H1 (cell line): ENCODE measurements around the gene PLXNB1. TPM values are rescaled to one million over a fixed set of nuclear protein-coding genes. Genes with fewer than 3 reads are reported as not detected.

Source experiments
- CTCF ChIA-PET: fragments of 300-600 bp; sonication (Branson Sonifier 250); formaldehyde crosslinking; loops from one replicate; lab custom pipeline; 2021; ENCODE audit not compliant: partially characterized antibody; lab: Charles Lee
- POLR2A ChIA-PET: fragments of 300-600 bp; sonication (Branson Sonifier 250); formaldehyde crosslinking; loops from one replicate; lab custom pipeline; 2021; ENCODE audit warnings: inconsistent platforms; ENCODE audit not compliant: partially characterized antibody; lab: Charles Lee
- DNase-seq, 2 experiments: peaks; one replicate each; pipeline versions ENCODE4 v3.0.0 to v3.0.0-alpha.2; 2010 to 2022; ENCODE audit warnings: low spot score in 2 of 2, low read depth in 1 of 2, mixed read lengths in 1 of 2
- FAIRE-seq: peaks from 2 replicates; lab custom pipeline; 2011; peaks lifted over from hg19 to GRCh38; lab: Jason Lieb, UNC
- H2AFZ ChIP-seq: 2 replicates; pipeline ENCODE4 v1.8.1; 2012; ENCODE audit warnings: low read length, inconsistent platforms
- H2AK5ac ChIP-seq: 2 replicates; pipeline ENCODE4 v1.6.1; 2013; ENCODE audit warnings: low read depth, low read length
- H2BK120ac ChIP-seq: replicated peaks from 2 replicates; pipeline ENCODE3; 2013; ENCODE audit warnings: low read depth, low read length, inconsistent platforms
- H2BK12ac ChIP-seq: 2 replicates; pipeline ENCODE4 v1.6.1; 2013; ENCODE audit warnings: low read depth, low read length
- H2BK15ac ChIP-seq: 2 replicates; pipeline ENCODE4 v1.6.1; 2013; ENCODE audit warnings: low read length
- H2BK20ac ChIP-seq: 2 replicates; pipeline ENCODE4 v1.6.1; 2013; ENCODE audit warnings: low read length
- H2BK5ac ChIP-seq: 2 replicates; pipeline ENCODE4 v1.6.1; 2013; ENCODE audit warnings: low read depth, low read length
- H3K14ac ChIP-seq: 2 replicates; pipeline ENCODE4 v1.6.1; 2013; ENCODE audit warnings: inconsistent platforms; ENCODE audit not compliant: insufficient read length
- H3K18ac ChIP-seq: 2 replicates; pipeline ENCODE4 v1.6.1; 2013; ENCODE audit warnings: low read length; ENCODE audit errors: extremely low read depth
- H3K23ac ChIP-seq: 2 replicates; pipeline ENCODE4 v1.6.1; 2013; ENCODE audit warnings: inconsistent platforms; ENCODE audit not compliant: insufficient read length
- H3K23me2 ChIP-seq: 2 replicates; pipeline ENCODE4 v1.6.1; 2013; ENCODE audit warnings: low read depth, low read length
- H3K27ac ChIP-seq: 2 replicates; pipeline ENCODE4 v1.6.1; 2011; ENCODE audit warnings: low read depth, low read length, inconsistent platforms
- H3K27me3 ChIP-seq, 4 experiments: replicated peaks in 1 of 4; 1 replicate in 1 of 4; 2 replicates in 3 of 4; pipeline versions ENCODE4 v1.6.1 to v1.8.1; 2011 to 2013; ENCODE audit warnings: low read length in 3 of 4, mild to moderate bottlenecking in 3 of 4, inconsistent platforms in 2 of 4, mixed read lengths in 2 of 4, moderate library complexity in 1 of 4; ENCODE audit not compliant: control insufficient read depth in 3 of 4, insufficient read depth in 3 of 4; ENCODE audit errors: extremely low read depth in 1 of 4
- H3K36me3 ChIP-seq, 4 experiments: 2 replicates each; pipeline versions ENCODE4 v1.6.1 to v1.8.1; 2011 to 2013; ENCODE audit warnings: mild to moderate bottlenecking in 4 of 4, low read length in 3 of 4, moderate library complexity in 2 of 4, control low read depth in 1 of 4, inconsistent platforms in 1 of 4; ENCODE audit not compliant: insufficient read depth in 4 of 4, control insufficient read depth in 2 of 4
- H3K4ac ChIP-seq: replicated peaks from 2 replicates; pipeline ENCODE3; 2013; ENCODE audit warnings: low read length, low read depth, mixed read lengths, inconsistent platforms; ENCODE audit not compliant: insufficient read length
- H3K4me1 ChIP-seq, 4 experiments: replicated peaks in 1 of 4; 1 replicate in 1 of 4; 2 replicates in 3 of 4; pipeline versions ENCODE4 v1.6.1 to v1.8.1; 2011 to 2013; ENCODE audit warnings: low read length in 3 of 4, inconsistent platforms in 2 of 4, mixed read lengths in 1 of 4; ENCODE audit not compliant: insufficient read depth in 4 of 4, control insufficient read depth in 3 of 4
- H3K4me2 ChIP-seq, 2 experiments: 2 replicates each; pipeline versions ENCODE4 v1.6.1 to v1.8.1; 2011 to 2013; ENCODE audit warnings: low read depth in 2 of 2, low read length in 2 of 2, control low read depth in 1 of 2, inconsistent platforms in 1 of 2, mild to moderate bottlenecking in 1 of 2; ENCODE audit not compliant: insufficient read depth in 1 of 2
- H3K4me3 ChIP-seq, 4 experiments: fragments of 200-600, 300-600 bp in 1 of 4; sonication (generic), shearing (Covaris generic), sonication (Bioruptor Twin) in 1 of 4; 2 replicates each; pipeline versions ENCODE4 v1.5.1 to v1.8.1; 2011 to 2016; ENCODE audit warnings: low read length in 4 of 4, low read depth in 3 of 4, control low read depth in 2 of 4, inconsistent platforms in 2 of 4, mild to moderate bottlenecking in 2 of 4, mixed read lengths in 1 of 4, moderate library complexity in 1 of 4; ENCODE audit not compliant: insufficient read depth in 2 of 4; ENCODE audit errors: extremely low read depth in 1 of 4
- H3K56ac ChIP-seq: replicated peaks from 2 replicates; pipeline ENCODE3; 2013; ENCODE audit warnings: low read depth, mild to moderate bottlenecking, mixed read lengths, low read length, inconsistent platforms; ENCODE audit not compliant: insufficient read length
- H3K79me1 ChIP-seq: 2 replicates; pipeline ENCODE4 v1.6.1; 2013; ENCODE audit warnings: low read depth, low read length, control low read depth
- H3K79me2 ChIP-seq, 2 experiments: 2 replicates each; pipeline versions ENCODE4 v1.6.1 to v1.8.1; 2012 to 2013; ENCODE audit warnings: low read length in 2 of 2, mild to moderate bottlenecking in 2 of 2, inconsistent platforms in 1 of 2; ENCODE audit not compliant: insufficient read depth in 2 of 2, control insufficient read depth in 1 of 2
- H3K9ac ChIP-seq, 4 experiments: replicated peaks in 1 of 4; 1 replicate in 1 of 4; 2 replicates in 3 of 4; pipeline versions ENCODE4 v1.6.1 to v1.8.1; 2011 to 2013; ENCODE audit warnings: low read depth in 3 of 4, low read length in 3 of 4, control low read depth in 2 of 4, mild to moderate bottlenecking in 2 of 4, moderate library complexity in 2 of 4, inconsistent platforms in 1 of 4; ENCODE audit errors: extremely low read depth in 1 of 4
- H3K9me3 ChIP-seq, 2 experiments: 2 replicates each; pipeline versions ENCODE4 v1.6.1 to v1.8.1; 2012 to 2013; ENCODE audit warnings: mild to moderate bottlenecking in 2 of 2, moderate library complexity in 2 of 2, control low read depth in 1 of 2, inconsistent platforms in 1 of 2, low read depth in 1 of 2, low read length in 1 of 2, mixed read lengths in 1 of 2; ENCODE audit not compliant: insufficient read depth in 2 of 2
- H4K20me1 ChIP-seq, 2 experiments: replicated peaks in 1 of 2; 2 replicates each; pipeline versions ENCODE3 to v1.8.1; 2011 to 2013; ENCODE audit warnings: inconsistent platforms in 2 of 2, low read length in 2 of 2, mild to moderate bottlenecking in 1 of 2; ENCODE audit not compliant: insufficient read depth in 2 of 2, control insufficient read depth in 1 of 2
- H4K5ac ChIP-seq: 2 replicates; pipeline ENCODE4 v1.6.1; 2013; ENCODE audit warnings: low read length, low read depth, mixed read lengths, inconsistent platforms; ENCODE audit not compliant: insufficient read length
- H4K8ac ChIP-seq: 2 replicates; pipeline ENCODE4 v1.8.0; 2013; ENCODE audit warnings: mild to moderate bottlenecking, moderate library complexity, low read length, inconsistent platforms; ENCODE audit not compliant: insufficient read depth; ENCODE audit errors: extremely low read depth
- H4K91ac ChIP-seq: replicated peaks from 2 replicates; pipeline ENCODE3; 2013; ENCODE audit warnings: low read length, mixed read lengths, inconsistent platforms; ENCODE audit not compliant: insufficient read length
- ASH2L ChIP-seq: fragments of 200-600, 300-600 bp; sonication (generic); IDR thresholded peaks from one replicate; pipeline ENCODE4 v1.7.1; 2017; ENCODE audit warnings: low read length
- BCL11A ChIP-seq, 2 experiments: IDR thresholded peaks; one replicate each; pipeline ENCODE4 v1.6.1; 2011; ENCODE audit warnings: low read depth in 2 of 2, low read length in 2 of 2, mild to moderate bottlenecking in 2 of 2
- EZH2 ChIP-seq: fragments of 200-600 bp; sonication (generic); IDR thresholded peaks from 2 replicates; pipeline ENCODE4 v1.7.1; 2012; ENCODE audit warnings: low read depth, mild to moderate bottlenecking, moderate library complexity, low read length, inconsistent platforms; ENCODE audit not compliant: severe bottlenecking
- JUND ChIP-seq: IDR thresholded peaks from 2 replicates; pipeline ENCODE4 v1.6.1; 2011; ENCODE audit warnings: mild to moderate bottlenecking, improper control_type of control experiment, low read length
- RAD21 ChIP-seq, 2 experiments: IDR thresholded peaks in 1 of 2; conservative IDR thresholded peaks in 1 of 2; 2 replicates each; pipeline ENCODE4 v1.6.1; 2011; ENCODE audit warnings: low read depth in 2 of 2, low read length in 2 of 2, improper control_type of control experiment in 1 of 2, inconsistent platforms in 1 of 2, mild to moderate bottlenecking in 1 of 2, moderate library complexity in 1 of 2
- RXRA ChIP-seq: IDR thresholded peaks from 2 replicates; pipeline ENCODE4 v1.6.1; 2011; ENCODE audit warnings: low read depth, mild to moderate bottlenecking, low read length, moderate library complexity; ENCODE audit not compliant: insufficient read depth
- SIX5 ChIP-seq: IDR thresholded peaks from 2 replicates; pipeline ENCODE4 v1.6.1; 2011; ENCODE audit warnings: mild to moderate bottlenecking, low read depth, low read length
- TAF7 ChIP-seq: optimal IDR thresholded peaks from 2 replicates; pipeline ENCODE3; 2011; ENCODE audit warnings: low read depth, mild to moderate bottlenecking, inconsistent platforms, low read length, moderate library complexity, borderline replicate concordance
- TCF12 ChIP-seq: IDR thresholded peaks from 2 replicates; pipeline ENCODE4 v1.6.1; 2011; ENCODE audit warnings: low read depth, mild to moderate bottlenecking, low read length
- TEAD4 ChIP-seq: IDR thresholded peaks from 2 replicates; pipeline ENCODE4 v1.6.1; 2012; ENCODE audit warnings: low read depth, low read length, inconsistent platforms, mixed read lengths
- ZNF274 ChIP-seq: IDR thresholded peaks from 2 replicates; pipeline ENCODE4 v1.7.0; 2012; ENCODE audit warnings: low read length, borderline replicate concordance; ENCODE audit errors: extremely low read depth
- WGBS, 2 experiments: shearing (Covaris generic) in 1 of 2; methylation state at CpG; one replicate each; pipeline versions ENCODE4 v1.1.6 to v1.1.7; 2013 to 2015; ENCODE audit warnings: low lambda C conversion rate in 2 of 2, mixed read lengths in 2 of 2, inconsistent platforms in 1 of 2, low coverage in 1 of 2, missing lambda C conversion rate in 1 of 2; ENCODE audit not compliant: insufficient replicate concordance in 2 of 2, insufficient coverage in 1 of 2, insufficient read length in 1 of 2; ENCODE audit errors: extremely low coverage in 1 of 2, missing lambda C conversion rate in 1 of 2; 5-methylcytosine and 5-hydroxymethylcytosine counted together
- polyA plus RNA-seq, 7 experiments: library from polyadenylated mRNA; depleted of rRNA in 3 of 7; stranded (reverse) in 5 of 7; unstranded in 2 of 7; fragments of >200 nt in 5 of 7; fragments of 200-250 nt in 2 of 7; gene quantifications; 1 replicate in 5 of 7; 2 replicates in 1 of 7; 4 replicates in 1 of 7; pipeline versions ENCODE4 v1.2.1 to v1.2.3, GENCODE V29; 2011 to 2013; ENCODE audit warnings: missing spikeins in 2 of 7, mixed read lengths in 2 of 7
- total RNA-seq: library from RNA; stranded (reverse); fragmentation: NEBNext Ultra II Directional; extraction: Animal tissue kit (Norgen Biotek cat#: 25700); gene quantifications from 2 replicates; pipeline ENCODE4 v1.2.1, GENCODE V29; 2021
- TF ChIP-seq, protein P1 (sequence below): IDR thresholded peaks from 2 replicates; pipeline ENCODE4 v1.6.1; 2011; ENCODE audit warnings: low read length, improper control_type of control experiment

PLXNB1 gene
- total and polyA plus RNA-seq, 2 of the 8 experiments (the other 6 are each of a cell fraction or from before 2014, with no cell fraction given), result 109 to 114 TPM

DNA sequence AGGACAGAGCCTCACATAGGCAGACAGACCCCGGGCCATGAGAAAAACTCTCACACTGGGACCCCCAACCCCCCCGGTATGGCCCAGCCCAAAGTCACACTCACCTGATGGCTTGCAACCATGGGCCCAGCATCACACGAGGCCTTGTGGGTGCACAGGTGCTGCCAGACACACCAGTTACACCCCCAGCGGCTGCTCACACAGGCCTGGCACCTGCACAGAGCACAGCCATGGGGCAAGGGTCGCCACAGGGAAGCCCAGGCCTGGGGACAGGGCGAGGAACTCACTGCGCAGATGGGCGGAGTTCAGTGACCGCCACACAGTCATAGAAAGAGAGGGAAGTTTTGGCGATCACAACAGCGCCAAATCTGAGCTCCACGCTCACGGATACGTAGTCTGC is 9.3 kb downstream of the PLXNB1 start:
- H4K91ac ChIP-seq, result no peak overlapping the region
- no peak overlapping the region for H2BK12ac ChIP-seq
- H3K14ac ChIP-seq, result no peak overlapping the region
- H2AK5ac ChIP-seq, result no peak overlapping the region
- FAIRE-seq, result no peak
- ChIA-PET CTCF (interaction anchor here (1.3 to 6.9 kb wide), 4 partner anchors 12 to 18 kb away, joined by 3 to 95 read pairs (median 30); no protein-coding TSS in a partner anchor), POLR2A (interaction anchor here (0.6 to 31.5 kb wide), 7 partner anchors 7 to 153 kb away, joined by 3 to 650 read pairs (median 3); partner anchors contain the start of gene PLXNB1)
- peaks cover 4 to 37% of the 10 kb centered on the region in 2 experiments for H3K79me2 ChIP-seq
- no peak overlapping the region for H3K56ac ChIP-seq
- peaks cover 34 to 52% (median 39%) of the 10 kb centered on the region in 4 experiments; a peak in 7 of 8 replicates for H3K36me3 ChIP-seq
- H3K4ac ChIP-seq, result no peak overlapping the region
- no peak overlapping the region for H2BK20ac ChIP-seq
- H2BK5ac ChIP-seq, result no peak overlapping the region
- no peak overlapping the region for H4K8ac ChIP-seq
- H2BK15ac ChIP-seq, result no peak overlapping the region
- H3K4me3 ChIP-seq, result no peak overlapping the region
- H4K20me1 ChIP-seq, result peaks cover 28 to 47% of the 10 kb centered on the region in 2 experiments
- no peak overlapping the region for H3K4me2 ChIP-seq
- DNase-seq, result no peak
- no peak overlapping the region for H4K5ac ChIP-seq
- peaks cover 22% of the 10 kb centered on the region for H3K79me1 ChIP-seq
- no peak overlapping the region for H2BK120ac ChIP-seq
- 89% methylated on average over 12 of the region's 14 CpGs; no CpG with 5 or more reads in 1 of the 2 experiments for WGBS, 2 experiments
- no peak overlapping the region for H2AFZ ChIP-seq
- H3K27me3 ChIP-seq, result no peaks in the 10 kb centered on the region
- no peak overlapping the region for H3K9ac ChIP-seq
- no peak overlapping the region for H3K18ac ChIP-seq
- H3K9me3 ChIP-seq, result no peaks in the 10 kb centered on the region
- peaks cover 0 to 13% (median 2%) of the 10 kb centered on the region in 4 experiments; a peak in 4 of 7 replicates for H3K4me1 ChIP-seq
- no peak overlapping the region for H3K23ac ChIP-seq
- H3K23me2 ChIP-seq, result no peaks in the 10 kb centered on the region
- H3K27ac ChIP-seq, result no peak overlapping the region
- TF ChIP-seq ASH2L (no peak), TEAD4 (no peak), JUND (no peak), RAD21 (IDR thresholded peaks at IDR 0.05 in 1 of 2, conservative IDR thresholded peaks at IDR 0.05 in 1 of 2; ENCODE audit: low read depth in 2 of 2, low read length in 2 of 2) (no peak), EZH2 (no peak), TCF12 (no peak), TAF7 (no peak), RXRA (no peak), BCL11A (IDR thresholded peaks at IDR 0.05; ENCODE audit: low read depth in 2 of 2, low read length in 2 of 2) (no peak), SIX5 (no peak), ZNF274 (no peak)
- TF ChIP-seq, protein P1, sequence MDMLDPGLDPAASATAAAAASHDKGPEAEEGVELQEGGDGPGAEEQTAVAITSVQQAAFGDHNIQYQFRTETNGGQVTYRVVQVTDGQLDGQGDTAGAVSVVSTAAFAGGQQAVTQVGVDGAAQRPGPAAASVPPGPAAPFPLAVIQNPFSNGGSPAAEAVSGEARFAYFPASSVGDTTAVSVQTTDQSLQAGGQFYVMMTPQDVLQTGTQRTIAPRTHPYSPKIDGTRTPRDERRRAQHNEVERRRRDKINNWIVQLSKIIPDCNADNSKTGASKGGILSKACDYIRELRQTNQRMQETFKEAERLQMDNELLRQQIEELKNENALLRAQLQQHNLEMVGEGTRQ, result no peak
